WTC11 (cell line): ENCODE measurements around the gene CELSR1. TPM values are rescaled to one million over a fixed set of nuclear protein-coding genes. Genes with fewer than 3 reads are reported as not detected.

Experiments
- ATAC-seq: fragments of 200-7000 bp; cut with Tn5 transposase; 2 replicates; pipeline ENCODE4 v1.10.0; 2021; ENCODE audit warnings: mild to moderate bottlenecking, moderate library complexity
- CTCF ChIA-PET: fragments of 300-600 bp; sonication (Branson Sonifier 250); formaldehyde crosslinking; loops from one replicate; lab custom pipeline; 2021; ENCODE audit warnings: antibody characterized with exemption; lab: Charles Lee
- POLR2A ChIA-PET: fragments of 350-600 bp; sonication (Branson Sonifier 250); formaldehyde crosslinking; loops from one replicate; lab custom pipeline; 2021; ENCODE audit warnings: antibody characterized with exemption; lab: Charles Lee
- DNase-seq: peaks from one replicate; pipeline ENCODE4 v3.0.0; 2021; ENCODE audit warnings: low spot score
- H3K27ac Mint-ChIP-seq: 2 replicates; pipeline ENCODE4 v1.8.0; 2021; ENCODE audit warnings: mixed read lengths
- H3K27me3 Mint-ChIP-seq: 2 replicates; pipeline ENCODE4 v1.8.0; 2021; ENCODE audit warnings: low read depth, mild to moderate bottlenecking, moderate library complexity, mixed read lengths
- H3K36me3 Mint-ChIP-seq: 2 replicates; pipeline ENCODE4 v1.8.0; 2021; ENCODE audit warnings: mixed read lengths
- H3K4me1 Mint-ChIP-seq: 2 replicates; pipeline ENCODE4 v1.8.0; 2022; ENCODE audit warnings: mixed read lengths
- H3K4me3 Mint-ChIP-seq: 2 replicates; pipeline ENCODE4 v1.8.0; 2021; ENCODE audit warnings: mild to moderate bottlenecking, moderate library complexity, mixed read lengths
- H3K9me3 Mint-ChIP-seq: 2 replicates; pipeline ENCODE4 v1.8.0; 2021; ENCODE audit warnings: mixed read lengths
- AFF4 ChIP-seq: sonication (generic); formaldehyde crosslinking; IDR thresholded peaks from 2 replicates; pipeline ENCODE4 v1.8.1; 2023; ENCODE audit warnings: mild to moderate bottlenecking, missing genetic modification reagents, borderline replicate concordance
- AR ChIP-seq: fragments of 250-450 bp; sonication (Bioruptor Pico); IDR thresholded peaks from 2 replicates; pipeline ENCODE4 v1.9.0; 2021; ENCODE audit warnings: mild to moderate bottlenecking
- CDX4 ChIP-seq: fragments of 250-450 bp; sonication (Bioruptor Pico); IDR thresholded peaks from 2 replicates; pipeline ENCODE4 v1.9.0; 2021; ENCODE audit warnings: moderate library complexity, mild to moderate bottlenecking, inconsistent platforms, borderline replicate concordance
- E2F5 ChIP-seq: sonication (generic); formaldehyde crosslinking; IDR thresholded peaks from 2 replicates; pipeline ENCODE4 v1.8.1; 2022; ENCODE audit warnings: mild to moderate bottlenecking, moderate library complexity, missing genetic modification reagents
- ETV6 ChIP-seq: sonication (generic); formaldehyde crosslinking; IDR thresholded peaks from 2 replicates; pipeline ENCODE4 v1.8.1; 2022; ENCODE audit warnings: mild to moderate bottlenecking, missing genetic modification reagents
- FOXP1 ChIP-seq: sonication (generic); formaldehyde crosslinking; IDR thresholded peaks from 2 replicates; pipeline ENCODE4 v1.8.0; 2022; ENCODE audit warnings: missing genetic modification reagents, mild to moderate bottlenecking, moderate library complexity, borderline replicate concordance
- MAX ChIP-seq: sonication (generic); formaldehyde crosslinking; IDR thresholded peaks from 2 replicates; pipeline ENCODE4 v1.8.0; 2022; ENCODE audit warnings: mild to moderate bottlenecking, missing genetic modification reagents
- MXD4 ChIP-seq: fragments of 250-450 bp; sonication (Bioruptor Pico); IDR thresholded peaks from 2 replicates; pipeline ENCODE4 v1.8.0; 2021; ENCODE audit warnings: mild to moderate bottlenecking, moderate library complexity, borderline replicate concordance
- MYBL2 ChIP-seq: sonication (generic); formaldehyde crosslinking; IDR thresholded peaks from 2 replicates; pipeline ENCODE4 v1.8.1; 2023; ENCODE audit warnings: mild to moderate bottlenecking, moderate library complexity, missing genetic modification reagents
- NR3C1 ChIP-seq: sonication (generic); formaldehyde crosslinking; conservative IDR thresholded peaks from 2 replicates; pipeline ENCODE4 v1.8.1; 2023; ENCODE audit warnings: low read depth, mild to moderate bottlenecking, missing genetic modification reagents
- SMAD3 ChIP-seq: sonication (generic); formaldehyde crosslinking; IDR thresholded peaks from 2 replicates; pipeline ENCODE4 v1.8.0; 2022; ENCODE audit warnings: missing genetic modification reagents, mild to moderate bottlenecking, borderline replicate concordance
- STAT6 ChIP-seq: sonication (generic); formaldehyde crosslinking; conservative IDR thresholded peaks from 2 replicates; pipeline ENCODE4 v1.8.1; 2023; ENCODE audit warnings: mild to moderate bottlenecking, low read depth, missing genetic modification reagents, moderate library complexity
- ZNF138 ChIP-seq: sonication (generic); formaldehyde crosslinking; conservative IDR thresholded peaks from 2 replicates; pipeline ENCODE4 v1.8.1; 2022; ENCODE audit warnings: mild to moderate bottlenecking, moderate library complexity, missing genetic modification reagents
- ZNF396 ChIP-seq: fragments of 250-450 bp; sonication (Bioruptor Pico); IDR thresholded peaks from 2 replicates; pipeline ENCODE4 v1.8.0; 2021; ENCODE audit warnings: mild to moderate bottlenecking, moderate library complexity, borderline replicate concordance
- ZNF671 ChIP-seq: fragments of 250-450 bp; sonication (Bioruptor Pico); IDR thresholded peaks from 2 replicates; pipeline ENCODE4 v1.8.0; 2021; ENCODE audit warnings: mild to moderate bottlenecking
- ZSCAN18 ChIP-seq: fragments of 250-450 bp; sonication (Bioruptor Pico); IDR thresholded peaks from 2 replicates; pipeline ENCODE4 v2.1.2; 2022; ENCODE audit warnings: mild to moderate bottlenecking, moderate library complexity
- total RNA-seq: library from RNA; stranded (reverse); gene quantifications from 3 replicates; pipeline ENCODE4 v1.2.3, GENCODE V29; 2021

The CELSR1 gene
- total RNA-seq, 1 experiment from 2014 or later: 16.8 TPM

GRCh38 chr22:46320716-46321386, 216.6 kb downstream of the CELSR1 start:
- CTCF ChIA-PET: no interaction called here
- DNase-seq (no peak), ATAC-seq (no peak)
- Mint-ChIP-seq H3K27ac (0 out of 2 replicates have a peak overlapping the region, but pooled peaks have one; percentile 24), H3K4me1 (no peaks in the 10 kb centered on the region), H3K9me3 (no peaks in the 10 kb centered on the region), H3K27me3 (no peaks in the 10 kb centered on the region), H3K4me3 (no peak overlapping the region), H3K36me3 (peaks cover 58% of the 10 kb centered on the region)
- POLR2A ChIA-PET: no interaction called here
- TF ChIP-seq AR (CRISPR knock-in tag) (no peak), CDX4 (CRISPR knock-in tag) (no peak), MAX (no peak), FOXP1 (CRISPR knock-in tag) (no peak), ZNF396 (no peak)
- TF ChIP-seq, all 79 proteins: peak for 0

- DNase-seq (no peak), ATAC-seq (no peak)
- no peak overlapping the region for H3K27ac Mint-ChIP-seq
- CTCF ChIA-PET: interaction anchor here (0.6 kb wide), 1 partner anchor 66 kb away, joined by 3 read pairs; no protein-coding TSS in a partner anchor
- TF ChIP-seq MXD4 (CRISPR knock-in tag): no peak
- no peak for TF ChIP-seq SMAD3 (CRISPR knock-in tag)
- TF ChIP-seq ZNF138: no peak
- no peak for TF ChIP-seq ETV6 (CRISPR knock-in tag)
- no peak for TF ChIP-seq MYBL2
- no peak for TF ChIP-seq NR3C1
- no peak for TF ChIP-seq STAT6 (CRISPR knock-in tag)
- no peak for TF ChIP-seq ZNF671 (CRISPR knock-in tag)
- no peak for TF ChIP-seq ZSCAN18 (CRISPR knock-in tag)
- no peak for TF ChIP-seq ZNF396
- no peak for TF ChIP-seq AFF4 (CRISPR knock-in tag)
- no peak for TF ChIP-seq E2F5 (CRISPR knock-in tag)
- H3K27me3 Mint-ChIP-seq: no peaks in the 10 kb centered on the region
- POLR2A ChIA-PET: no interaction called here
- H3K36me3 Mint-ChIP-seq: peaks cover 59% of the 10 kb centered on the region
- H3K4me3 Mint-ChIP-seq: no peak overlapping the region
- no peaks in the 10 kb centered on the region for H3K4me1 Mint-ChIP-seq
- H3K9me3 Mint-ChIP-seq: no peaks in the 10 kb centered on the region
Observed at GRCh38 chr22:46320166-46320710, 217.2 kb downstream of the CELSR1 start.
